CD4-positive, alpha-beta T cell treated with Interferon gamma for 1 hour (primary cell): ENCODE measurements around the gene RPTN.
A peak's percentile ranks its signal among the peaks of the same experiment; 100 is the strongest.
"Not testable (repeated sequence)": the region's sequence is repeated elsewhere in the genome, so short reads cannot be mapped to it uniquely, and the experiment has no call there.

ENCODE experiments used
- DNase-seq: peaks from one replicate; pipeline ENCODE4 v3.0.0-alpha.2; 2020

Gene RPTN

GRCh38 chr1:152164517-152165136, 5.6 kb upstream of the RPTN start:
- DNase-seq = no peak

GRCh38 chr1:152162792-152163463, 3.9 kb upstream of the RPTN start:
- DNase-seq = no peak

- DNase-seq = no peak
Measured at GRCh38 chr1:152160576-152160975, 1.5 kb upstream of the RPTN start.

GRCh38 chr1:152153996-152154395, 5.0 kb downstream of the RPTN start:
- no peak for DNase-seq

GRCh38 chr1:152151646-152152045, 7.4 kb downstream of the RPTN start:
- DNase-seq = no peak

GRCh38 chr1:152148981-152149380, 10.0 kb downstream of the RPTN start:
- DNase-seq = no peak

- no peak for DNase-seq
Measured at GRCh38 chr1:152148051-152148450, 11.0 kb downstream of the RPTN start.

GRCh38 chr1:152145769-152146168, 13.3 kb downstream of the RPTN start:
- DNase-seq = no peak

- not testable (repeated sequence) for DNase-seq
Measured at GRCh38 chr1:152144674-152145183, 14.3 kb downstream of the RPTN start.

GRCh38 chr1:152143150-152143887, 15.7 kb downstream of the RPTN start:
- DNase-seq = no peak

- DNase-seq = no peak
Measured at GRCh38 chr1:152141971-152142584, 16.9 kb downstream of the RPTN start.

- DNase-seq = no peak
Measured at GRCh38 chr1:152137215-152137614, 21.8 kb downstream of the RPTN start.

GRCh38 chr1:152130186-152130585, 28.8 kb downstream of the RPTN start:
- DNase-seq = no peak

- DNase-seq = no peak
Measured at GRCh38 chr1:152127673-152128072, 31.4 kb downstream of the RPTN start.

- DNase-seq = no peak
Measured at GRCh38 chr1:152125834-152126443, 33.1 kb downstream of the RPTN start.

GRCh38 chr1:152118915-152119314, 40.1 kb downstream of the RPTN start:
- no peak for DNase-seq

GRCh38 chr1:152115344-152115743, 43.7 kb downstream of the RPTN start, which contains the start of gene TCHH:
Gene TCHH (minus strand): TSS chr1:152115444. CDS start chr1:152114080, 1,364 bp downstream.
- DNase-seq = no peak

- DNase-seq = no peak
Measured at GRCh38 chr1:152112885-152113432, 46.1 kb downstream of the RPTN start.

GRCh38 chr1:152112101-152112884, 46.7 kb downstream of the RPTN start:
- DNase-seq = no peak

GRCh38 chr1:152111515-152111968, 47.5 kb downstream of the RPTN start:
- DNase-seq = no peak

GRCh38 chr1:152110860-152111514, 48.0 kb downstream of the RPTN start:
- peak; percentile 4 for DNase-seq
